ENCODE measurements around the gene SLC35G4. TPM values are rescaled to one million over a fixed set of nuclear protein-coding genes. Genes with fewer than 3 reads are reported as not detected.

The SLC35G4 gene
- total and polyA plus RNA-seq, 2 donors (not counting 1 experiment from before 2014, with no cell fraction given): not detected

DNA sequence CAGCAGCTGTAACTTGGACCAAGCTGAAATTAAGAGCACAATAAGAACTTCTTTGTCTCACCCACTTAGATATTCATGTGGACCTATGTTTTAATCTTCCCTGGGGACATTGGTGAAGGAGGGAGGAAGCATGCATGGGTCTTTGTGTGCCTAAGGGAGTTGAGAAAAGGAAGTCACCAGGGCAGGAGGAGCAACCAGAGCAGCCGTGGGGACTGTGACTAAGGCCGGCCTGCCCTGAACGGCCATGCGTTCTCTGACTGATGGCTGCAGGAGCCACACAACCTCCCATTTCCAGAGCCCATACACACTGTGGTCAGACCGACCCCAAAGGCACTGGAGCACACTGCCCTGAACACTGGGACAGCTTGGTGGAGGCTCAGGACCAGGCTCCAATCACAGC lies 43.7 kb upstream of the SLC35G4 start:
- no peaks in the 10 kb centered on the region for H4K20me1 ChIP-seq (ENCODE audit: control insufficient read depth, insufficient read depth, low read length, poor library complexity, severe bottlenecking)
- no peak overlapping the region for H3K4me3 ChIP-seq (ENCODE audit: control extremely low read depth in 1 of 5, extremely low read depth in 1 of 5, insufficient read depth in 1 of 5, low read depth in 2 of 5, low read length in 4 of 5)
- Mint-ChIP-seq H3K27me3 (peaks cover 15% of the 10 kb centered on the region), H3K4me3 (no peak overlapping the region), H3K9me3 (ENCODE audit: insufficient read depth) (no peaks in the 10 kb centered on the region), H3K4me1 (peaks cover 9% of the 10 kb centered on the region), H3K27ac (no peak overlapping the region)
- no peak overlapping the region for H3K4me2 ChIP-seq (replicated peaks; ENCODE audit: low read depth, low read length, poor library complexity, severe bottlenecking)
- DNase-seq: no peak
- peaks cover 0 to 5% of the 10 kb centered on the region in 2 donors for H3K4me1 ChIP-seq (ENCODE audit: control insufficient read depth in 2 of 2, insufficient read depth in 2 of 2, low read length in 2 of 2)
- ChIA-PET POLR2A (no interaction called here), CTCF (interaction anchor here (0.8 kb wide), 1 partner anchor 15 kb away, joined by 3 read pairs; no protein-coding TSS in a partner anchor)
- no peak for ATAC-seq (ENCODE audit: low read depth)
- intact Hi-C loops (cut with micrococcal nuclease): no loop called here
- peaks cover 0 to 2% (median 0%) of the 10 kb centered on the region in 4 experiments for H3K27me3 ChIP-seq (replicated peaks in 1 of 4; ENCODE audit: control extremely low read depth in 1 of 4, control insufficient read depth in 3 of 4, insufficient read depth in 4 of 4, low read length in 3 of 4)
- WGBS (ENCODE audit: insufficient coverage): 0% methylated on average over 5 of the region's 5 CpGs
- H3K36me3 ChIP-seq (replicated peaks in 1 of 2; ENCODE audit: control extremely low read depth in 1 of 2, control insufficient read depth in 1 of 2, extremely low read depth in 1 of 2, insufficient read depth in 2 of 2, low read length in 1 of 2): no peaks in the 10 kb centered on the region
- no peak overlapping the region for H3K9ac ChIP-seq (ENCODE audit: low read length)
- H3K79me2 ChIP-seq (ENCODE audit: control insufficient read depth, insufficient read depth, low read length): no peaks in the 10 kb centered on the region
- no peaks in the 10 kb centered on the region for H3K9me3 ChIP-seq (ENCODE audit: control extremely low read depth in 1 of 3, control insufficient read depth in 2 of 3, insufficient read depth in 1 of 3, low read length in 2 of 3)
- no peak overlapping the region for H3K27ac ChIP-seq (ENCODE audit: low read length in 2 of 2)
- TF ChIP-seq, protein P1, sequence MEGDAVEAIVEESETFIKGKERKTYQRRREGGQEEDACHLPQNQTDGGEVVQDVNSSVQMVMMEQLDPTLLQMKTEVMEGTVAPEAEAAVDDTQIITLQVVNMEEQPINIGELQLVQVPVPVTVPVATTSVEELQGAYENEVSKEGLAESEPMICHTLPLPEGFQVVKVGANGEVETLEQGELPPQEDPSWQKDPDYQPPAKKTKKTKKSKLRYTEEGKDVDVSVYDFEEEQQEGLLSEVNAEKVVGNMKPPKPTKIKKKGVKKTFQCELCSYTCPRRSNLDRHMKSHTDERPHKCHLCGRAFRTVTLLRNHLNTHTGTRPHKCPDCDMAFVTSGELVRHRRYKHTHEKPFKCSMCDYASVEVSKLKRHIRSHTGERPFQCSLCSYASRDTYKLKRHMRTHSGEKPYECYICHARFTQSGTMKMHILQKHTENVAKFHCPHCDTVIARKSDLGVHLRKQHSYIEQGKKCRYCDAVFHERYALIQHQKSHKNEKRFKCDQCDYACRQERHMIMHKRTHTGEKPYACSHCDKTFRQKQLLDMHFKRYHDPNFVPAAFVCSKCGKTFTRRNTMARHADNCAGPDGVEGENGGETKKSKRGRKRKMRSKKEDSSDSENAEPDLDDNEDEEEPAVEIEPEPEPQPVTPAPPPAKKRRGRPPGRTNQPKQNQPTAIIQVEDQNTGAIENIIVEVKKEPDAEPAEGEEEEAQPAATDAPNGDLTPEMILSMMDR (IDR thresholded peaks at IDR 0.05): no peak
- TF ChIP-seq EZH2 (IDR thresholded peaks at IDR 0.05; ENCODE audit: borderline replicate concordance, insufficient read depth, low read depth, low read length, poor library complexity, severe bottlenecking): no peak
- H2AFZ ChIP-seq (ENCODE audit: insufficient read depth, low read depth, low read length, poor library complexity, severe bottlenecking): no peak overlapping the region

DNA sequence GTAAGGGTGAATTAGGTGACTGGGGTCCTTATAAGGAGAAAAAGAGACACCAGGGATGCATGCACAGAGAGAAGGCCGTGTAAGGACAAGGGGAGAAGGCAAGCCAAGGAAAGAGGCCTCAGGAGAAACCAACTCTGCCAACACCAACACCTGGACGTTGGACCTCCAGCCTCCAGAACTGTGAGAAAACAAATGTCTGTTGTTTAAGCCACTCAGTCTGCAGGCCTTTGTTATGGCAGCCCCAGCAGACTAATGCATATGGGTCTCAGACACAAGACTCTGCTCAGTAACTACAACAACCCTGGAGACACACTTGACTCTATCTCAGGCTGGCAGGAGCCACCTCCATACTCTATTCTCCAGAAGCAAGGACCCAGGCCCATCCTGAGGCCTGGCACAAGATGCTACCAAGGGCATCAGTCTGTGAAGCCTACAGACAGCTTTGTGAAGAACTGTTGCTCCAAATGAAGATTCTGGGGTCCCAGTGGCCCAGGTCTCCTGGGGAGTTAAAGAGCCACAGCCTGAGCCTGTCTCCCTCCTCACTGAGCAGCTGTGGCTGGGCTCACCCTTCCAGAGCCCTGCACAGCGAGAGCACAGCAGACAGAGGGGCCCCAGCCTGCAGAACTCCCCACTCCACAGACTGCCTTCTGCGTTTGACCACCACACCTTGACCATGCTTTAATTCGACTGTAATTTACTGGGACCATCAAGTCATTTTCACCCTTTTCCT lies 43.0 kb upstream of the SLC35G4 start:
- Mint-ChIP-seq H3K27ac (no peak overlapping the region), H3K4me1 (peaks cover 9% of the 10 kb centered on the region), H3K4me3 (no peak overlapping the region), H3K27me3 (peaks cover 18% of the 10 kb centered on the region), H3K9me3 (ENCODE audit: insufficient read depth) (no peaks in the 10 kb centered on the region)
- CTCF ChIA-PET: no interaction called here
- H3K9me3 ChIP-seq (ENCODE audit: control extremely low read depth in 1 of 3, control insufficient read depth in 2 of 3, insufficient read depth in 1 of 3, low read length in 2 of 3): no peaks in the 10 kb centered on the region
- no peak overlapping the region for H3K4me3 ChIP-seq (ENCODE audit: control extremely low read depth in 1 of 5, extremely low read depth in 1 of 5, insufficient read depth in 1 of 5, low read depth in 2 of 5, low read length in 4 of 5)
- intact Hi-C loops (cut with micrococcal nuclease): no loop called here
- no peak for TF ChIP-seq EZH2 (IDR thresholded peaks at IDR 0.05; ENCODE audit: borderline replicate concordance, insufficient read depth, low read depth, low read length, poor library complexity, severe bottlenecking)
- TF ChIP-seq, protein P1 (IDR thresholded peaks at IDR 0.05): no peak
- no peaks in the 10 kb centered on the region for H3K79me2 ChIP-seq (ENCODE audit: control insufficient read depth, insufficient read depth, low read length)
- POLR2A ChIA-PET: no interaction called here
- DNase-seq: no peak
- no peak overlapping the region for H3K27ac ChIP-seq (ENCODE audit: low read length in 2 of 2)
- no peaks in the 10 kb centered on the region for H3K36me3 ChIP-seq (replicated peaks in 1 of 2; ENCODE audit: control extremely low read depth in 1 of 2, control insufficient read depth in 1 of 2, extremely low read depth in 1 of 2, insufficient read depth in 2 of 2, low read length in 1 of 2)
- H3K27me3 ChIP-seq (replicated peaks in 1 of 4; ENCODE audit: control extremely low read depth in 1 of 4, control insufficient read depth in 3 of 4, insufficient read depth in 4 of 4, low read length in 3 of 4): peaks cover 0 to 2% (median 0%) of the 10 kb centered on the region in 4 experiments
- H3K4me1 ChIP-seq (ENCODE audit: control insufficient read depth in 2 of 2, insufficient read depth in 2 of 2, low read length in 2 of 2): peaks cover 0 to 5% of the 10 kb centered on the region in 2 donors
- no peak overlapping the region for H3K4me2 ChIP-seq (replicated peaks; ENCODE audit: low read depth, low read length, poor library complexity, severe bottlenecking)
- no peaks in the 10 kb centered on the region for H4K20me1 ChIP-seq (ENCODE audit: control insufficient read depth, insufficient read depth, low read length, poor library complexity, severe bottlenecking)
- H3K9ac ChIP-seq (ENCODE audit: low read length): no peak overlapping the region
- no peak for ATAC-seq (ENCODE audit: low read depth)
- WGBS (ENCODE audit: insufficient coverage): 10% methylated on average over 2 of the region's 5 CpGs
- H2AFZ ChIP-seq (ENCODE audit: insufficient read depth, low read depth, low read length, poor library complexity, severe bottlenecking): no peak overlapping the region

All from B cell (primary cell).